KBM-7 (cell line): Measurements from ENCODE around the gene PIAS4.

Source experiments
- DNase-seq: peaks from one replicate; pipeline ENCODE4 v3.0.0-alpha.2; 2015
- in situ Hi-C: fragments of 300-500 bp; cut with MboI; formaldehyde crosslinking; loops from 2 replicates; pipeline ENCODE4 v1.14.3; 2020; ENCODE audit warnings: low sequenced_read_pairs, low pct_unique_long_range_greater_than_20kb, mixed read lengths

PIAS4 gene

GRCh38 chr19:4087787-4088679 lies 80.5 kb downstream of the PIAS4 start:
- in situ Hi-C loops, result no loop called here

GRCh38 chr19:4088975-4089374 lies 81.4 kb downstream of the PIAS4 start:
- DNase-seq, result peak; percentile 90
- in situ Hi-C loops, result no loop called here

More at GRCh38 chr19:4087787-4088679, 80.5 kb downstream of the PIAS4 start:
- no peak for DNase-seq
